Upper lobe of left lung (tissue), 4 donors: ENCODE results near the gene EXOC6B.

Experiments used
- CTCF ChIP-seq, 6 experiments: fragments of 450-650 bp in 4 of 6; fragments of 200-600 bp in 2 of 6; sonication (generic) in 2 of 6; IDR thresholded peaks; one replicate each; pipeline ENCODE4 v1.5.1; 2016 to 2019; ENCODE audit warnings: antibody characterized with exemption in 6 of 6
- EP300 ChIP-seq, 4 donors: sonication (generic); formaldehyde crosslinking; IDR thresholded peaks; one replicate each; pipeline ENCODE4 v1.5.1; 2017; ENCODE audit warnings: antibody characterized with exemption in 4 of 4, control low read depth in 2 of 4
- POLR2A ChIP-seq, 4 donors: fragments of 450-650 bp; IDR thresholded peaks; one replicate each; pipeline ENCODE4 v1.5.1; 2016 to 2017; ENCODE audit warnings: antibody characterized with exemption in 4 of 4, mild to moderate bottlenecking in 2 of 4
- POLR2AphosphoS5 ChIP-seq, 2 donors: sonication (generic); formaldehyde crosslinking; IDR thresholded peaks; one replicate each; pipeline ENCODE4 v1.5.1; 2017; ENCODE audit warnings: antibody characterized with exemption in 2 of 2

GRCh38 chr2:72731116-72731515 is 94.7 kb downstream of the EXOC6B start:
- TF ChIP-seq CTCF (IDR thresholded peaks at IDR 0.05), result no peak
- TF ChIP-seq POLR2AphosphoS5 (IDR thresholded peaks at IDR 0.05), result no peak
- TF ChIP-seq POLR2A (IDR thresholded peaks at IDR 0.05), result no peak
- no peak for TF ChIP-seq EP300 (IDR thresholded peaks at IDR 0.05)
